Stimulated activated CD8-positive, alpha-beta memory T cell treated with anti-CD3 and anti-CD28 coated beads, Interleukin-15, amount 100 ng/mL, for 24 hours (primary cell): ENCODE results near the gene KRTAP5-5.
"Not testable (repeated sequence)": the region's sequence is repeated elsewhere in the genome, so short reads cannot be mapped to it uniquely, and the experiment has no call there.

Source experiments
- DNase-seq: peaks from one replicate; pipeline ENCODE4 v3.0.0-alpha.2; 2020; ENCODE audit warnings: low read depth

KRTAP5-5 gene

DNA sequence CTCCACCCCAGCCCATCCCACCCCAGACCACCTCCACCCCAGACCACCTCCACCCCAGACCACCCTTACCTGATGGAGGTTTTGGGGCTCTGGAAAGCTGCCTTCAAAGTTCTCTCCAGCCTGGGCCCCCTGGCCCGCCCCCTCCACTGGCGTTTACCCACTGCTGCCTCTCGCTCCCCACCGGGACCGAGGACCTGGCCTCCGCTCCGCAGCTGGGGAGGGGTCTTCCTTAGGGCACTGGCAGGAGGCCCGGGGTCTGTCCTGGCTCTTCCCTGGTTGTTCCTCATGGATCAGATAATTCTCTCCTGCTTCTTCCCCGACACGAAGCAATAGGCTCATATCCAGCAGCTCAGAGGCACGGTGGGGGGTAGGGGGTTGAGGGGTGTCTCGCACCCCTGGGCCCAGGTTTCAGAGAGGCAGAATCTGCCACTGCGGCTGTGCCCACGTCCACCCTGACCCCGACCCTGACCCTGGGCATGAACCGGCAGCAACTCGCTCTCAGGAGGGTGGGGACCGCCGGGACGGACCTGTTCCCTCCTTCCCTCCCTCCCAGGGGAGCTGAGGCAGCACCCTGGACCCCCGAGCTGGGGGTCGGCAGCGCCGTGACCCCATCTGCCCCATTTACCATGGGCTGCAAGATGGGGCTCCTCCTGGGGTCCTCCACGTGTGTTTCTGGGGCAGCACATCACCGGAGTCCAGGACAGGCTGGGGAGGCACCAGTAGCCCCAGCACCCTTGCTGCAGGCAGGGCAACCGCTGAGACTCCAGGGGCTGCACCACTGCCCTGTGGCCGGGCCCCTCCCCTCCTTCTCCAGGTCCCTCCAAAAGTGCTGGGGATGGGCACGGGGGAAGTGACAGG lies 12.9 kb downstream of the KRTAP5-5 start:
- no peak for DNase-seq

GRCh38 chr11:1643146-1643690 lies 13.6 kb downstream of the KRTAP5-5 start:
- DNase-seq: no peak

- no peak for DNase-seq
These were observed 15.2 kb downstream of the KRTAP5-5 start for GRCh38 chr11:1644601-1645356.

DNA sequence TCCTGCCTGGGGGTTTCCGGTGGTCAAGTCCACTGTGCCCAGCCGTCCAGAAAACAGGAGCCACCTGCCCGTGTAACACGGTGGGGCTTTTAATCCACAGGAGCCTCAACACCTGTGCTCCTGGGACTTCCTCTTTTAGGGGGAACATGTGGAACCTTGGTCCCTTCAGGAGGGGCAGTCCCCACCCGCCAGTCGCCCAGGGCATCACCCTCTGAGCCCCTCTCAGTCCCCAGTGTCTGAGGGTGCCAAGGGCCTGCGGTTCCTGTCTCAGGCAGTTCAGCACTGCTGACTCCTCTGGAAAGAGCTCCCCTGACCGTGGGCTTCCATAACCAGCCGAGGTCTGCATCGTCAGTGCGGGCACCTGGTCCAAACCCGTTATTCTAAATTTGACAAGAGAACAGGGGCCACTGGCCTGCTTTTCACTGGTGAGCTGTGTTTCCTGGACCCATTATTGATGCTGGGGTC lies 15.8 kb downstream of the KRTAP5-5 start:
- no peak for DNase-seq

- DNase-seq: not testable (repeated sequence)
These were observed 17.0 kb downstream of the KRTAP5-5 start for GRCh38 chr11:1646540-1646939.

DNA sequence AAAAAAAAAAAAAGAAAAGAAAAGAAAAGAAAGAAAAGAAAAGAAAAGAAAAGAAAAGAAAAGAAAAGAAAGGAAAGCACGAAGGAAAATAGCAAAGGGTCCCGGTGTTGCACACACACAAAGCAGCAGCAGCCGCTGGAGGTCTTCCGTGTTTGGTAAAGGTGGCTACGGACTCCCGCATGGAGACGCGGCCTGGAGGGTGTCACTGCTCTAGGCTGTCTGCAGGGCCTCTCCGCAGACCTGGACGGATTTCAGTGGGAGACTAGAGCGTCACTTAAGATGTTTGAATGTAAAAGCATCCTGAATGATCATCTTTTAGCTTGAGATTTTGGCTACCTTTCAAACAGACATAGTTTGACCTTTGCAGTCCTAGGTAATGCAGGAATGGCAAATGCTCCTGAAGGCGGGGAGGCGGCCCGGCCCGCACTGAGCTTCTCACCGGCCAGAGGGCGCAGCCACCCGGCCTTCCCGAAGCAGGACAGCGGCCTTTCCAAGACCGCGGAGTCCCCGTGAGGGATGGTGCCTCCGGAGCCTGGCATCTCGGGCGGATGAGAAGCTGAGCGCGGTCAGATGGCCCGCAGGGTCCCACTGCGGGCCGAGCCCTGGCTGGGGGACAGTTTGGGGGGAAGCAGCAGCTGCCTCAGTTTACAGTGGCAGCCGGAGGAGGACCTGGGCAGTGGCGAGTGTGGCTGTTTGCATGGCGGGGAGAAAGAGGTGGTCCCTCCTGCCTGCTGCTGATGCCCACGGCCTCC lies 18.5 kb downstream of the KRTAP5-5 start:
- DNase-seq: no peak

- no peak for DNase-seq
These were observed 19.3 kb downstream of the KRTAP5-5 start for GRCh38 chr11:1648653-1649420.

DNA sequence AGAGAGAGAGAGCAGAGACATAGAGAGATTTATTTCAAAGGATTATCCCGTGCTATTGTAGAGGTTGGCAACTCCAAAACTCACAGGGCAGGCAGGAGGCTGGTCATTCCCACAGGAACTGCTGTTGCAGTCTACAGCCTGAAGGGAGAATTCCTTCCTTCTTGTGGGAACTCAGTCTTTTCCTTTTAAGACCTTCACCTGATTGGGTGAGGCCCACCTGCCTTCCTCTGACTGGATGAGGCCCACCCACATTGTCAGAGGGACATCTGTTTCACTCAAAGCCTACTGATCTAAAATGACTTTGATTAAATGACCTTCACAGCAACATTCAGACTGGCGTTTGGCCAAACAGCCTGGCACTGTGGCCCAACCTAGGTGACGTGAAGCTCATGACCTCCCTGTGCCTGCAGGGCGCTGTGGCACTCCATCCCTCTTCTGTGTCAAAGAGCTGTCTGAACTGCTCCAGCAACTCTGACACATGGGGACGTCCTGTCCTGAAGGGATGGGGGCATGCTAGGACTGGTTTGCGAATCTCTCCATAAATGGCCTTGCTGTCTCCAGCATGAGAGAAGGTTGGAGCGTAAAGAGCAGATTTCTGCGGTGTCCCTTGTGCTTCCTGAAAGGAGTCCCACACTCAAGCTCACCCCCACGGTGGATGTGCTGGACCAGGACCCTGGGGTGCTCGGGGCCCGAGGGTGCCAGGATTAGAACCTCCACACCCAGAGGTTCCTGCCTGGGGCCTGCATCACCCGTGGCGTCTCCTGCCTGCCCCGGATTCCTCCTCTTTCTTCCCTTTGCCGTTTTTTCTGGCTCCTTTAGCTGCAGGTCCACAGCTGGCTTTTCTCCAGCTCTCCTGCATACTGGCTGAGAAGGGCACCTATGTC lies 20.7 kb downstream of the KRTAP5-5 start:
- DNase-seq: no peak

DNA sequence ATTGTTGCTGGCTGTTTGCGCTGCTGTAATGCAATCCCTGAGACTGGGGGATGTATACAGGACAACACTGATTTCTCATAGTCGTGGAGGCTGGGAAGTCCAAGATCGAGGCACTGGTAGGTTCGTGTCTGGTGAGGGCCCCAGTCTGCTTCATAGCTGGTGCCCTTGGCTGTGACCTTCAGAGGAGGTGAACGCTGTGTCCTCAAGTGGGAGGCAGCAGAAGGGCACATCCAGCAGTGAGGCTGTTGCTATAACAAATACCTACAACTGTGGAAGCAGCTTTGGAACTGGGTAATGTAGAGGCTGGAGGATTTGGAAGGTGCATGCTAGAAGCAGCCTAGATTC lies 21.3 kb downstream of the KRTAP5-5 start:
- DNase-seq: no peak

- no peak for DNase-seq
These were observed 21.9 kb downstream of the KRTAP5-5 start for GRCh38 chr11:1651411-1651980.

DNA sequence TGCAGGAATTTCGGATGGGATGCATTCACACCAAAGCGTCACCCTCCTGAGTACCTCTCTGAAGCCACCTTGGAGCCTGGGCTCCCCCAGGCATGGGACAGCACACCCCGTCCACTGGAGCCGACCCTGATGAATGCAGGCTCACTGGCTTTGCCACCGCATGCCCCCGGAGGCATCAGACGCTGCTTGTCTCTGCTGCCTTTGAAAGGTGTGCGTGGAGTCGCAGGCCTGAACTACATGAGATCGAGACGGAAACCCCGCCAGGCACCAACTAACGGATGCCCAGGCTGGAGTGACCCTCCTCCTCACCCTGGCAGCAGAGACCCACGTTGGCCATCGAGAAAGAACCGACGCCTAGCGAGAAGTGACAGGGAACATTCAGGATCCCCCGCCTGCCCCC lies 22.5 kb downstream of the KRTAP5-5 start:
- no peak for DNase-seq

DNA sequence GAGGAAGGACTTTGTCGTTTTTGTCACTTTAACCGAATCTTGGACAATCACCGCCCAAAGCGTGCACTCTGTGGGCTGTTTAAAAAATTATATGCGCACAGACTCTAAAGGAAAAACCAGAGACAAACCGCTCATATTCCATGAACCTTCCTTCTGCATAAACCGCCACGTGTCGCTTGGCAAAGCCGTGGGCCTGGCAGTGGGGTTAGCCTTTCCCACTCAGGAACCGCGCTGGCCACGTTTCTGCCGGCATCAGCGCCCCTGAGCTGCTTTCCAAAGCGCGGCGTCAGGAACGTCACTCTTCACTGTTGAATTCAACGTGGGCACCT lies 22.8 kb downstream of the KRTAP5-5 start:
- DNase-seq: no peak

GRCh38 chr11:1652771-1653540 lies 23.4 kb downstream of the KRTAP5-5 start:
- peak; percentile 73 for DNase-seq

DNA sequence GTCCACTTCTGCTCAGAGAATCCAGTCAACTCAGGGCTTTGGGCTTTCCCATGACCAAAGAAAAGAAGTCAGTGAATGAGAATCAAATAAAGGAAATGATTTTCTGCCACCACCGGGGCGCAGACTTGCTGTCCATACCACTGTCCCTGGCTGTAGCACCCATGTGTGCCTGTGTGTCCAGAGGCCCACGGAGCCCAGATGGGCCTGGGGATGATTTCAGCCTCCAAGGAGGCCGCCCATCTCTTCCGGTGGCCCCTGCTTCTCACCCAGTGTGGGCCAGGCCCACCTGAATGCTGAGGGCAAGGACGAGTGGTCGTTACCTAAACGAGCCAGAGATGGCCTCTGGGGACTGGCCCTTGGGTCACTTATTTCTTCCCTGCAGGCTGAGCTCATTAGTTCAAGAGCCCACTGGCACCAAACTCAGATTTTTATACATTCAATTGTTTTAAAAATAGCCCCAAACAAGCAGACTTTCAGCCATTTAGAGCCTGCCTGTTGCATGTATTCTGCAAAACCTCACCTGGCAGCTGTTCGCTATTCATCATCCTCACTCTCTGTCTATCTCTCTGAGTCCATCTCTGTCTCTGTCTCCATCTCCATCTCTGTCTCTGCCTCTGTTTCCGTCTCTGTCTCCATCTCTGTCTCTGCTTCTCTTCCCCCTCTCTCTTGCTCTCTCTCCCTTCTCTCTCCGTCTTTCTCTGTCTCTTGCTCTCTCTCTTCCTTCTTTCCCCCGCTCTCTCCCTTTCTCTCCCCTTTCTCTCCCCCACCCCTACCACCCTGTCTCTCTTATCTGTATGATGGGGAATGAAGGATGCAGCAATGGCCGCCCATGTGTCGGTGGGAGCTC lies 24.2 kb downstream of the KRTAP5-5 start:
- DNase-seq: no peak

GRCh38 chr11:1654388-1655167 lies 25.0 kb downstream of the KRTAP5-5 start:
- no peak for DNase-seq

DNA sequence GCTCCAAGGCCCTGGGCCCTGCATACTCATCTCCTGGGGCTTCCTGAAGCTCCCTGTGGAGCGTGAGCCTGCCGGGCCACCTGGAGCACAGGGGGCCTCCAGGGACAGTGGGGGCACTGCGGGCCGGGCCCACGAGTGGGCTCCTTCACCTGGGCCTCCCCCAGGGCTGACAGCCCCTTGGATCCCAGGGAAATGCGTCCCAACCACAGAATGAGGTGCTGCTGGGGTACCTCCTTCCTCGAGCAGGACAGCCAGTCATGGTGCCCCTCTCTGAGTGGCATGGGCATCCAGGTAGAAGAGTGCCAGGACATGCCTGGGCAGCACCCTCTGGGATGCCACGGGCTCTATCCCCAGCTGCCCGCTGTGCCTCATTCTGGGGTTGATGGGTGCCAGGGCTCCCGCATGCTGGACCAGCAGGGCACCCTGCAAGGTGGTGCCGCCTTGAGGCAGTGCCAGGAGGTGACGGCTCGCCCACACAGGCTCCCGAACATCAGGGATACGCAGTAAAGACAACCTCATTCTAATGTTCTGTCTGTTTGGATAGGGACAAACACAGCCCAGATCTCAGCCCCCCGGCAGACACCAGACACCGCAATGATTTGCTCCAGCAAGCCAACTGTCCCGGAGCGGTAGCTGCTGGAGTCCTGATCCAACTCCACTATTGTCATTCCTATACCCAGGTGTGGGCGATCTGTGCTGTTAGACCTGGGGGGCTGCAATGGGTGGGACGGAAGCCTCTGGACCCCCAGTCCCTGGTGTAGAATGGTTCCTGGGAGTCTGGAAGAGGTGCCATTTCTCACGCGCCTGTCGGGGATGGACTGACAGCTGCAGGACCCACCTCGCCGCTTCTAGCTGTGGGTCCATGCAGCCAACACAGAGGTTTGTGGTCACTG lies 25.8 kb downstream of the KRTAP5-5 start:
- DNase-seq: no peak

DNA sequence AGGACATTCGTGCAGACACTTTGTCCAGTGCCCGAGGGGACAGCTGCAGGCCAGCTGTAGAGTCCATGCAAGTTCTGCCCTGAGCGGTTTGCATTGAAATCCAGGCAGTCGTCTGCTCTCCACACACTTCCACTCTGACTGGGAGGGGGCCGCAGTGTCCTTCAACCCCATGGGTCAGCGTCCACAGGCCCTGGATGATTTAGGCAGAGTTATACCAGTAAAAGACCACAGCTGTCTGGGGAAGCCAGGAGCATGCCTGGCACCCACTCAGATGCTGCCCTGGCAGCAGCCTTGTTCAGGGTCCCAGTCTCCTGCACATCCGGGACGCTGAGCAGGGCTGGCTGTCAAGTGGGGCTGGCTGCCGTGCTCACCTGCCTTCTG lies 26.5 kb downstream of the KRTAP5-5 start:
- no peak for DNase-seq
